ENCODE results near the gene ZMYND10.

Gene ZMYND10

DNA sequence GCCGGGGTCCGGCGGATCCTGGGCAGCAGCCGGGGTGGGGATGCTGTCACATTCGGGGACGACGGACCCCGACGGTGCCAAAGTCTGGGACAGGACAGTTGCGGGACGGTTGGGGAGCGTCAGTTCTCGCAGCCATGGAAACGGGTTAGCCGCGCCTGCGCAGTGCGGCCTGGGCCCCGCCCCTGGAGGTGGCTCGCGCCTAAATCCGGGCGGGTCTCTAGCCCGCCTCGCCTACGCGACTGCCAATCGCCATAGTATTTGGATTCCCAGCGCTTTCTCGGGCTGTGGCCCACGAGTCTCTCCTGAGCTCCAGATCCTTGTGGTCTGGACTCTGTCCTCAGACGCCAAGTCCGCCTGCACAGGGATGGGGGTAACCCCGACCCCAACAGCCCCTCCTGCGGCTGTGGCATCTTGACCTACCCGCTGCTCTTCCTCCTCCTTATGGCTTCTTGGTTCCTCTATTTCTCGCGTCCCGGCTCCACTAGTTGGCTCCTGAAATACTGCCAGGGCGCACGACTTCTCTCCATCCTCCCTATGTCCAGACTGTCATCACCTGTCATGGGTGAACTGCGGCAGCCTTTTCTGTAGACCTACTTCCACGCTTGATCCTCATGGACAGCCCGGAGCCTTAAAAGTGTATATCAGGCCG is at the start of gene ZMYND10:
Gene ZMYND10 (minus strand): TSS at position 147 of the 649 bp plus-strand sequence. CDS start 153 bp downstream, outside the sequence.
- no peak for DNase-seq (ENCODE audit: low read depth)

GRCh38 chr3:50393061-50393460 is 47.5 kb upstream of the ZMYND10 start:
- TF ChIP-seq, protein P1, sequence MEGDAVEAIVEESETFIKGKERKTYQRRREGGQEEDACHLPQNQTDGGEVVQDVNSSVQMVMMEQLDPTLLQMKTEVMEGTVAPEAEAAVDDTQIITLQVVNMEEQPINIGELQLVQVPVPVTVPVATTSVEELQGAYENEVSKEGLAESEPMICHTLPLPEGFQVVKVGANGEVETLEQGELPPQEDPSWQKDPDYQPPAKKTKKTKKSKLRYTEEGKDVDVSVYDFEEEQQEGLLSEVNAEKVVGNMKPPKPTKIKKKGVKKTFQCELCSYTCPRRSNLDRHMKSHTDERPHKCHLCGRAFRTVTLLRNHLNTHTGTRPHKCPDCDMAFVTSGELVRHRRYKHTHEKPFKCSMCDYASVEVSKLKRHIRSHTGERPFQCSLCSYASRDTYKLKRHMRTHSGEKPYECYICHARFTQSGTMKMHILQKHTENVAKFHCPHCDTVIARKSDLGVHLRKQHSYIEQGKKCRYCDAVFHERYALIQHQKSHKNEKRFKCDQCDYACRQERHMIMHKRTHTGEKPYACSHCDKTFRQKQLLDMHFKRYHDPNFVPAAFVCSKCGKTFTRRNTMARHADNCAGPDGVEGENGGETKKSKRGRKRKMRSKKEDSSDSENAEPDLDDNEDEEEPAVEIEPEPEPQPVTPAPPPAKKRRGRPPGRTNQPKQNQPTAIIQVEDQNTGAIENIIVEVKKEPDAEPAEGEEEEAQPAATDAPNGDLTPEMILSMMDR (conservative IDR thresholded peaks at IDR 0.05; ENCODE audit: low read depth, low read length) = no peak
- no peak overlapping the region for H3K4me3 ChIP-seq (ENCODE audit: low read length)
- no peak for DNase-seq (ENCODE audit: low read depth)

More for the DNA sequence above, at the start of gene ZMYND10:
- H3K4me3 ChIP-seq (ENCODE audit: low read length) = peak within 1 kb of the TSS; percentile 58
- TF ChIP-seq, protein P1 (conservative IDR thresholded peaks at IDR 0.05; ENCODE audit: low read depth, low read length) = no peak

GRCh38 chr3:50392101-50392715 is 46.7 kb upstream of the ZMYND10 start:
- DNase-seq (ENCODE audit: low read depth) = no peak
- H3K4me3 ChIP-seq (ENCODE audit: low read length) = no peak overlapping the region
- TF ChIP-seq, protein P1 (conservative IDR thresholded peaks at IDR 0.05; ENCODE audit: low read depth, low read length) = no peak

DNA sequence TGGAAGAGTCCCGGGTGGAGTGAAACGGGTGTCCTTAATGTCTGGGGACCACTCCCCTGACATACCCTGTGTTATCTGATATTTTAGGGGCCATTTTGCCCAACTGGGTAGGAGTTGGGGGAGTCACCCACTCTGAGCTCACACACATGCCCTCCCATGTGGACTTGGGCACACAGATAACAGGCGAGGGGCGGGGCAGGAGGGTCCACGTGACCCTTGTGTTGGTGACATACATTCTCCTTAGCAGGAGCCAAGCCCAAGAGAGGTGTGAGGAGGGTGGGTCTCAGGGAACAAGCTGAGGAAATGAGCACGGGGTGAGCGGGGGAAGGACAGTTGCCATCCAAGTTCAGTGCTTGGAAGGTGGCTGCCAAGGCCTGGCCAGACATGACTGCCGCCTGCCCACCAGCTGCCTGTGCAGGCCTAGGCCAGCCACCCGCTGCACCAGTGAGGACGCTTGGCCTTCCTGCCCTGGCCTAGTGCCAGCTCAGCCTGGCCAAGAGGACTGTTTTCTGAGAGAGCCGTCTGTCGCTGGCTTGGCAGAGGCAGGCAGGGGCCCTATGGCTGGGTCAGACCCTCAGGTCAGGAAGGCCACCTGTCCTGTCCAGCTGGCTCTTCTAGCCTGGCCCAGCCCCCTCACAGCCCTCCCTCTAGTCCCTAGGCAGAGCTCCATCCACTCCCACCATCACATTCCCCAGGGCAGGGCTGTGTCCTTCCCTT is 45.1 kb upstream of the ZMYND10 start:
- no peak for DNase-seq (ENCODE audit: low read depth)
- TF ChIP-seq, protein P1 (conservative IDR thresholded peaks at IDR 0.05; ENCODE audit: low read depth, low read length) = no peak

GRCh38 chr3:50389414-50389767 is 43.9 kb upstream of the ZMYND10 start:
- TF ChIP-seq, protein P1 (conservative IDR thresholded peaks at IDR 0.05; ENCODE audit: low read depth, low read length) = no peak
- no peak for DNase-seq (ENCODE audit: low read depth)
- H3K4me3 ChIP-seq (ENCODE audit: low read length) = no peak overlapping the region

More for the DNA sequence above, 45.1 kb upstream of the ZMYND10 start:
- no peak overlapping the region for H3K4me3 ChIP-seq (ENCODE audit: low read length)

DNA sequence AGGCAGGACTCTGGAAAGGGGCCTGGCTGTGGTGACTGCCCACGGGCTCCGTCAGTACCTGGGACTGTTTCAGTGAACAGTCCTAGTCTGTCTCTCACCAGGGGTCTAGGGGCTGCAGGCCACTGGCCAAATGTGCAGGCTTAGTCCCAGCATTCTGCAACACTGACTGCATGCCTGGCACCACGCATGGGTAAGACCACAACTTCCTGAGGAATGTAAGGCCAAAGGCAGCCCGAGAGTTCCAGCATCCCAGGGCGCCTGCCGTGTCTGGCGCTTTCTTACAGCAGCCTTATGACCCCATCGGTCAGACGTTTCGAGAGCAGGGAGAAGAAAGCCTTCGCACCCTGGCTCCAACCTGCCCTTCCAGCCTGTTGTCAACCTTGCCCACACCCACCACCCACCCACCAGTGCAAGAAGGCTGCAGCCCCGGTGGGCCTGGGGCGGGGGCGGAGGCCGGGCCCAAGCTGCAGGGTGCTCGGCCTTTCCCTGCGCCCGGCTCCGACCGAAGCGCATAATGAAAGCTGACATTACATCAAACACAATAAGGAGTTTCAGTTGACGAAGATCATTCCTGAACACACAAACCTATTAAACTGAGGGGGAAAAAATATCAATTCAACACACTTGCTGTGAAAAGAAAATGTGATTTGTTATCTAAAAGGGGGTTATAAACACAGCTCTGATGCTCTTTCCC is 43.3 kb upstream of the ZMYND10 start:
- DNase-seq (ENCODE audit: low read depth) = peak; percentile 16
- H3K4me3 ChIP-seq (ENCODE audit: low read length) = no peak overlapping the region
- TF ChIP-seq, protein P1 (conservative IDR thresholded peaks at IDR 0.05; ENCODE audit: low read depth, low read length) = no peak
